IMR-90 (cell line): ENCODE results near the gene PRMT5. TPM values are rescaled to one million over a fixed set of nuclear protein-coding genes. Genes with fewer than 3 reads are reported as not detected.
"Not testable (repeated sequence)": the region's sequence is repeated elsewhere in the genome, so short reads cannot be mapped to it uniquely, and the experiment has no call there.

ENCODE experiments used
- ATAC-seq: fragments of 200-7000 bp; cut with Tn5 transposase; 2 replicates; pipeline ENCODE4 v1.9.1; 2020; ENCODE audit warnings: low read depth, mild to moderate bottlenecking, moderate library complexity
- BruUV-seq: library from RNA; stranded (reverse); fragments of 400-500 nt; replicated peaks from 2 replicates; lab custom pipeline; 2021; lab: Mats Ljungman, UMichigan
- CTCF ChIA-PET: fragments of 300-600 bp; formaldehyde crosslinking; extraction: SDS; loops from one replicate; lab custom pipeline; 2021; ENCODE audit warnings: antibody characterized with exemption; lab: Yijun Ruan, JAX
- POLR2A ChIA-PET: fragments of 300-600 bp; sonication (Branson Sonifier 250); formaldehyde crosslinking; loops from one replicate; lab custom pipeline; 2022; ENCODE audit warnings: antibody characterized with exemption; ENCODE audit not compliant: unreplicated experiment; lab: Charles Lee
- DNase-seq: peaks from one replicate; pipeline ENCODE4 v3.0.0; 2013
- H2AFZ ChIP-seq: replicated peaks from 2 replicates; pipeline ENCODE3; 2013; ENCODE audit warnings: low read length, mild to moderate bottlenecking; ENCODE audit not compliant: poor library complexity
- H2AK5ac ChIP-seq: 2 replicates; pipeline ENCODE4 v1.6.1; 2013; ENCODE audit warnings: low read depth, low read length, inconsistent platforms
- H2AK9ac ChIP-seq: replicated peaks from 2 replicates; pipeline ENCODE3; 2013; ENCODE audit warnings: mild to moderate bottlenecking, low read depth, low read length, moderate library complexity; ENCODE audit not compliant: poor library complexity
- H2BK120ac ChIP-seq: 2 replicates; pipeline ENCODE4 v1.6.1; 2013; ENCODE audit warnings: low read depth, low read length, inconsistent platforms
- H2BK15ac ChIP-seq: 3 replicates; pipeline ENCODE4 v1.6.1; 2013; ENCODE audit warnings: low read depth, low read length, inconsistent platforms
- H2BK20ac ChIP-seq: 2 replicates; pipeline ENCODE4 v1.6.1; 2013; ENCODE audit warnings: low read depth, mild to moderate bottlenecking, inconsistent platforms, low read length, moderate library complexity
- H2BK5ac ChIP-seq: 2 replicates; pipeline ENCODE4 v1.6.1; 2013; ENCODE audit warnings: mild to moderate bottlenecking, low read depth, low read length, inconsistent platforms; ENCODE audit not compliant: poor library complexity, severe bottlenecking
- H3K14ac ChIP-seq: replicated peaks from 2 replicates; pipeline ENCODE4 v1.6.1; 2013; ENCODE audit warnings: low read depth, low read length, inconsistent platforms
- H3K18ac ChIP-seq: 2 replicates; pipeline ENCODE4 v1.6.1; 2013; ENCODE audit warnings: low read depth, low read length, control low read depth
- H3K23ac ChIP-seq: 2 replicates; pipeline ENCODE4 v1.6.1; 2013; ENCODE audit warnings: low read depth, low read length, inconsistent platforms
- H3K27ac ChIP-seq: 2 replicates; pipeline ENCODE4 v1.5.1; 2013; ENCODE audit warnings: mild to moderate bottlenecking, control low read depth, low read length; ENCODE audit not compliant: insufficient read depth
- H3K27me3 ChIP-seq: 2 replicates; pipeline ENCODE4 v1.6.1; 2013; ENCODE audit warnings: low read length; ENCODE audit not compliant: control insufficient read depth, insufficient read depth
- H3K36me3 ChIP-seq: 2 replicates; pipeline ENCODE4 v1.6.1; 2013; ENCODE audit warnings: low read length, mixed read lengths; ENCODE audit not compliant: control insufficient read depth, insufficient read depth
- H3K4ac ChIP-seq: 2 replicates; pipeline ENCODE4 v1.6.1; 2013; ENCODE audit warnings: low read depth, low read length, inconsistent platforms
- H3K4me1 ChIP-seq: 2 replicates; pipeline ENCODE4 v1.6.1; 2013; ENCODE audit warnings: low read length, mixed read lengths; ENCODE audit not compliant: control insufficient read depth, insufficient read depth
- H3K4me2 ChIP-seq: 2 replicates; pipeline ENCODE4 v1.6.1; 2013; ENCODE audit warnings: low read depth, mild to moderate bottlenecking, control low read depth, low read length, moderate library complexity
- H3K4me3 ChIP-seq: 2 replicates; pipeline ENCODE4 v1.5.1; 2013; ENCODE audit warnings: low read depth, mild to moderate bottlenecking, control low read depth, low read length, moderate library complexity; ENCODE audit not compliant: insufficient read depth
- H3K56ac ChIP-seq: 2 replicates; pipeline ENCODE4 v1.6.1; 2013; ENCODE audit warnings: low read length, inconsistent platforms; ENCODE audit not compliant: insufficient read depth; ENCODE audit errors: extremely low read depth
- H3K79me1 ChIP-seq, 2 experiments: 2 replicates each; pipeline ENCODE4 v1.6.1; 2013; ENCODE audit warnings: low read length in 2 of 2, inconsistent platforms in 1 of 2, low read depth in 1 of 2
- H3K9ac ChIP-seq: 2 replicates; pipeline ENCODE4 v1.6.1; 2013; ENCODE audit warnings: low read depth, low read length, control low read depth
- H3K9me1 ChIP-seq: 2 replicates; pipeline ENCODE4 v1.6.1; 2013; ENCODE audit warnings: low read length, inconsistent platforms; ENCODE audit not compliant: insufficient read depth
- H3K9me3 ChIP-seq: 2 replicates; pipeline ENCODE4 v1.6.1; 2013; ENCODE audit warnings: low read length; ENCODE audit not compliant: control insufficient read depth, insufficient read depth
- H4K20me1 ChIP-seq: 2 replicates; pipeline ENCODE4 v1.6.1; 2013; ENCODE audit warnings: low read length, inconsistent platforms; ENCODE audit not compliant: insufficient read depth
- H4K5ac ChIP-seq: 2 replicates; pipeline ENCODE4 v1.6.1; 2013; ENCODE audit warnings: mild to moderate bottlenecking, low read depth, low read length, control low read depth
- H4K8ac ChIP-seq, 2 experiments: 2 replicates each; pipeline ENCODE4 v1.6.1; 2013; ENCODE audit warnings: low read depth in 2 of 2, low read length in 2 of 2, control low read depth in 1 of 2, inconsistent platforms in 1 of 2
- H4K91ac ChIP-seq: 2 replicates; pipeline ENCODE4 v1.6.1; 2013; ENCODE audit warnings: low read depth, low read length, inconsistent platforms; ENCODE audit not compliant: insufficient read depth
- WGBS, 2 experiments: methylation state at CpG; one replicate each; pipeline versions ENCODE4 v1.1.5 to v1.1.7; 2013; ENCODE audit warnings: missing lambda C conversion rate in 2 of 2; ENCODE audit not compliant: insufficient read length in 1 of 2; ENCODE audit errors: extremely low coverage in 2 of 2; 5-methylcytosine and 5-hydroxymethylcytosine counted together
- dilution Hi-C: fragments of 300-500 bp; cut with HindIII; formaldehyde crosslinking; loops from one replicate; pipeline ENCODE4 v1.14.3; 2018; ENCODE audit warnings: low sequenced_read_pairs; ENCODE audit not compliant: unreplicated experiment
- in situ Hi-C: fragments of 300-500 bp; cut with MboI; formaldehyde crosslinking; loops from 3 replicates; pipeline ENCODE4 v1.14.3; 2019; ENCODE audit warnings: low sequenced_read_pairs, inconsistent platforms, mixed read lengths
- intact Hi-C: fragments of 100-400 bp; cut with micrococcal nuclease; formaldehyde crosslinking; loops from 2 replicates; pipeline ENCODE4 v1.10.0; 2022
- polyA plus RNA-seq, 3 experiments: library from polyadenylated mRNA; depleted of rRNA; stranded (reverse); fragments of >200 nt; gene quantifications; 2 replicates each; pipeline ENCODE4 v1.2.3, GENCODE V29; 2012; ENCODE audit warnings: low replicate concordance in 1 of 3
- total RNA-seq: library from RNA; depleted of rRNA; stranded (reverse); fragments of >200 nt; gene quantifications from 2 replicates; pipeline ENCODE4 v1.2.3, GENCODE V29; 2012

PRMT5 gene
- total and polyA plus RNA-seq, 2 of the 4 experiments (the other 2 are of a cell fraction): 99.3 to 136 TPM

DNA sequence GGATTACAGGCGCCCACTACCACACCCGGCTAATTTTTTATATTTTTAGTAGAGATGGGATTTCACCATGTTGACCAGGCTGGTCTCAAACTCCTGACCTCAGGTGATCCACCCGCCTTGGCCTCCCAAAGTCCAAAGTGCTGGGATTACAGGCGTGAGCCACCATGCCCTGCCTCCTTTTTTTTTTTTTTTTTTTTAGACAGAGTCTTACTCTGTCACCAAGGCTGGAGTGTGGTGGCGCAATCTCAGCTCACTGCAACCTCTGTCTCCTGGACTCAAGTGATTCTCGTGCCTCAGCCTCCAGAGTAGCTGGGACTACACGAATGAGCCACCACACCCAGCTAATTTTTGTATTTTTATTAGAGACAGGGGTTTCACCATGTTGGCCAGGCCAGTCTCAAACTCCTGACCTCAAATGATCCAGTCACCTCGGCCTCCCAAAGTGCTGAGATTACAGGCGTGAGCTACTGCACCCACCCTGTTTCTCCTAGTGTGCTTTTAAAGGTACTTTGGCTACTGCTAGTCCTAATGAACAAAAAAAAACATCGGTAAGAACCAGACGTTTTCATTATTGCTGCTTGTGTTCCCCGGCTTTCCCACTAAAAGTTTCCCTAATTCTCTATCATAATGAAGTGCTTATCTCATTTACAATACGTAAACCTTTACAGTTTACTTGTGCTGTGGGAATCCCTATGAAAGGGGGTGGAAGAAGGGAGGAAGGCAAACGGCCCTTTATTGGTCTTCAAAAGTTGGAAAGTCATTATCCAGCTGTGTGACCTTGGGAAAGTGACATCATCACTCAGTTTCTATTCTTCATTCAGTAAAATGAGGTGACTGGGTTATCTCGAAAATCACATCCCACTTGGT is 37.0 kb upstream of the PRMT5 start:
- H3K23ac ChIP-seq, H3K56ac ChIP-seq, H4K91ac ChIP-seq, H4K5ac ChIP-seq, H3K4ac ChIP-seq, H3K4me3 ChIP-seq, H2BK15ac ChIP-seq, H2AFZ ChIP-seq, H3K18ac ChIP-seq, BruUV-seq, H2BK20ac ChIP-seq, CTCF ChIA-PET, H3K4me2 ChIP-seq, intact Hi-C loops, H2AK9ac ChIP-seq, H3K27ac ChIP-seq, H3K4me1 ChIP-seq, dilution Hi-C loops, H2BK120ac ChIP-seq, in situ Hi-C loops, H3K9ac ChIP-seq, H2AK5ac ChIP-seq, H3K9me1 ChIP-seq, H3K79me1 ChIP-seq, H3K27me3 ChIP-seq, DNase-seq, H2BK5ac ChIP-seq, H3K36me3 ChIP-seq, H3K14ac ChIP-seq, H3K9me3 ChIP-seq, H4K20me1 ChIP-seq: not testable (repeated sequence)
- POLR2A ChIA-PET: interaction anchor here (0.7 kb wide), 1 partner anchor 12 kb away, joined by 11 read pairs; no protein-coding TSS in a partner anchor
- WGBS, 2 experiments: 40% methylated on average over 1 of the region's 15 CpGs; no CpG with 5 or more reads in 1 of the 2 experiments
- H4K8ac ChIP-seq: peak overlapping the region in 1 of 2 experiments; percentile 30; a peak in 1 of 4 replicates
- peak; percentile 10; the same call in 1 of the 2 replicates for ATAC-seq
